SK-N-SH treated with all-trans-retinoic acid at 6 μM for 48 hours (cell line): ENCODE results near the gene PSORS1C1.

Experiments used
- ARNTL ChIP-seq: fragments of 450-650 bp; formaldehyde crosslinking; IDR thresholded peaks from 2 replicates; pipeline ENCODE4 v1.5.0; 2020; ENCODE audit warnings: low read depth, mild to moderate bottlenecking, moderate library complexity, borderline replicate concordance
- CREB5 ChIP-seq: fragments of 250-450 bp; sonication (Bioruptor Pico); IDR thresholded peaks from 2 replicates; pipeline ENCODE4 v1.5.1; 2020; ENCODE audit warnings: low read depth, mild to moderate bottlenecking, moderate library complexity
- GLIS3 ChIP-seq: fragments of 250-450 bp; sonication (Bioruptor Pico); IDR thresholded peaks from 2 replicates; pipeline ENCODE4 v1.5.0; 2020; ENCODE audit warnings: mild to moderate bottlenecking, moderate library complexity
- OSR1 ChIP-seq: fragments of 250-450 bp; sonication (Bioruptor Pico); IDR thresholded peaks from 2 replicates; pipeline ENCODE4 v1.8.0; 2022; ENCODE audit warnings: moderate library complexity, mild to moderate bottlenecking, inconsistent platforms
- TCF4 ChIP-seq: fragments of 250-450 bp; sonication (Bioruptor Pico); IDR thresholded peaks from 2 replicates; pipeline ENCODE4 v1.8.0; 2021; ENCODE audit warnings: mild to moderate bottlenecking, moderate library complexity, borderline replicate concordance
- ZFP30 ChIP-seq: fragments of 450-650 bp; formaldehyde crosslinking; IDR thresholded peaks from 2 replicates; pipeline ENCODE4 v1.5.0; 2022; ENCODE audit warnings: mild to moderate bottlenecking, moderate library complexity
- ZNF565 ChIP-seq: fragments of 450-650 bp; formaldehyde crosslinking; conservative IDR thresholded peaks from 2 replicates; pipeline ENCODE4 v1.5.0; 2020; ENCODE audit warnings: low read depth, mild to moderate bottlenecking, moderate library complexity
- ZNF70 ChIP-seq: fragments of 450-650 bp; formaldehyde crosslinking; IDR thresholded peaks from 2 replicates; pipeline ENCODE4 v1.5.0; 2020; ENCODE audit warnings: mild to moderate bottlenecking, moderate library complexity
- TF ChIP-seq, protein P1 (sequence below): fragments of 250-450 bp; sonication (Bioruptor Pico); IDR thresholded peaks from 2 replicates; pipeline ENCODE4 v1.5.0; 2020; ENCODE audit warnings: mild to moderate bottlenecking, moderate library complexity

- TF ChIP-seq ZFP30 (CRISPR knock-in tag) (no peak), ZNF565 (CRISPR knock-in tag) (no peak), GLIS3 (no peak), ARNTL (no peak), CREB5 (CRISPR knock-in tag) (no peak), OSR1 (CRISPR knock-in tag) (no peak), ZNF70 (CRISPR knock-in tag) (no peak), TCF4 (CRISPR knock-in tag) (no peak)
- TF ChIP-seq, protein P1, sequence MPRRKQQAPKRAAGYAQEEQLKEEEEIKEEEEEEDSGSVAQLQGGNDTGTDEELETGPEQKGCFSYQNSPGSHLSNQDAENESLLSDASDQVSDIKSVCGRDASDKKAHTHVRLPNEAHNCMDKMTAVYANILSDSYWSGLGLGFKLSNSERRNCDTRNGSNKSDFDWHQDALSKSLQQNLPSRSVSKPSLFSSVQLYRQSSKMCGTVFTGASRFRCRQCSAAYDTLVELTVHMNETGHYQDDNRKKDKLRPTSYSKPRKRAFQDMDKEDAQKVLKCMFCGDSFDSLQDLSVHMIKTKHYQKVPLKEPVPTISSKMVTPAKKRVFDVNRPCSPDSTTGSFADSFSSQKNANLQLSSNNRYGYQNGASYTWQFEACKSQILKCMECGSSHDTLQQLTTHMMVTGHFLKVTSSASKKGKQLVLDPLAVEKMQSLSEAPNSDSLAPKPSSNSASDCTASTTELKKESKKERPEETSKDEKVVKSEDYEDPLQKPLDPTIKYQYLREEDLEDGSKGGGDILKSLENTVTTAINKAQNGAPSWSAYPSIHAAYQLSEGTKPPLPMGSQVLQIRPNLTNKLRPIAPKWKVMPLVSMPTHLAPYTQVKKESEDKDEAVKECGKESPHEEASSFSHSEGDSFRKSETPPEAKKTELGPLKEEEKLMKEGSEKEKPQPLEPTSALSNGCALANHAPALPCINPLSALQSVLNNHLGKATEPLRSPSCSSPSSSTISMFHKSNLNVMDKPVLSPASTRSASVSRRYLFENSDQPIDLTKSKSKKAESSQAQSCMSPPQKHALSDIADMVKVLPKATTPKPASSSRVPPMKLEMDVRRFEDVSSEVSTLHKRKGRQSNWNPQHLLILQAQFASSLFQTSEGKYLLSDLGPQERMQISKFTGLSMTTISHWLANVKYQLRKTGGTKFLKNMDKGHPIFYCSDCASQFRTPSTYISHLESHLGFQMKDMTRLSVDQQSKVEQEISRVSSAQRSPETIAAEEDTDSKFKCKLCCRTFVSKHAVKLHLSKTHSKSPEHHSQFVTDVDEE (CRISPR knock-in tag): no peak
Measured at GRCh38 chr6:31131595-31131994, 17.0 kb downstream of the PSORS1C1 start.
